Kidney capillary endothelial cell (primary cell): ENCODE measurements around the gene OR52L1.

ENCODE experiments used
- DNase-seq: peaks from one replicate; pipeline ENCODE4 v3.0.0-alpha.2; 2018; ENCODE audit warnings: low spot score

OR52L1 gene

GRCh38 chr11:5940748-5941147 is 46.0 kb downstream of the OR52L1 start:
- no peak for DNase-seq

GRCh38 chr11:5938603-5938965 is 48.2 kb downstream of the OR52L1 start:
- no peak for DNase-seq

GRCh38 chr11:5937868-5938602 is 48.8 kb downstream of the OR52L1 start:
- DNase-seq, result no peak
